ENCODE measurements around the gene CYBB.

GRCh38 chrX:37746951-37747350, 32.9 kb upstream of the CYBB start:
- no peak for TF ChIP-seq CTCF (conservative IDR thresholded peaks at IDR 0.05 in 1 of 2, IDR thresholded peaks at IDR 0.05 in 1 of 2; ENCODE audit: extremely low read depth in 1 of 2, insufficient read depth in 1 of 2, low read depth in 1 of 2, low read length in 2 of 2)
- no peak for TF ChIP-seq EZH2 (IDR thresholded peaks at IDR 0.05; ENCODE audit: borderline replicate concordance, low read length)
